Measurements from ENCODE around the gene SSX4. TPM values are rescaled to one million over a fixed set of nuclear protein-coding genes. Genes with fewer than 3 reads are reported as not detected.

SSX4 gene, protein sequence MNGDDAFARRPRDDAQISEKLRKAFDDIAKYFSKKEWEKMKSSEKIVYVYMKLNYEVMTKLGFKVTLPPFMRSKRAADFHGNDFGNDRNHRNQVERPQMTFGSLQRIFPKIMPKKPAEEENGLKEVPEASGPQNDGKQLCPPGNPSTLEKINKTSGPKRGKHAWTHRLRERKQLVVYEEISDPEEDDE
- not detected in 2 replicates for total RNA-seq

DNA sequence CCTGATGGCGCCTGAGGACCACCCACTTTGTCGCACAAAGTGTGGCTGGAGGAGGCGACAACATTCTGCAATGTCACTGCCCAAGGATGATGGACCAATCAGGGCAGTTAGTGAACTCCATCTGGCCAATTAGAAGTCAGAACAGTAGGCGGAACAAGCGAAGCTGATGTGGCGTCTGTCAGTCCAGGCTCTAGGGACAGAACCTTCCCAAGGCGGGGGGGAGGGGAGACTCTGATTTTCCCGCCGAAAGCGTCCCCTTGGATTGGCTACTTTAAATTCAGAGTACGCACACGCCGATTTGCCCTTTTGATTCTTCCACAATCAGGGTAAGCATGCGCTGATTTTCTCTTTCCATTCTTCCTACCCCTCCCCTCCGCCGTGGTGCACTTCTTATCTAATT, at the start of gene SSX4:
Gene SSX4, plus strand, starts transcription at position 301 of the 400 bp plus-strand sequence. CDS start 515 bp downstream, outside the sequence.

DNA sequence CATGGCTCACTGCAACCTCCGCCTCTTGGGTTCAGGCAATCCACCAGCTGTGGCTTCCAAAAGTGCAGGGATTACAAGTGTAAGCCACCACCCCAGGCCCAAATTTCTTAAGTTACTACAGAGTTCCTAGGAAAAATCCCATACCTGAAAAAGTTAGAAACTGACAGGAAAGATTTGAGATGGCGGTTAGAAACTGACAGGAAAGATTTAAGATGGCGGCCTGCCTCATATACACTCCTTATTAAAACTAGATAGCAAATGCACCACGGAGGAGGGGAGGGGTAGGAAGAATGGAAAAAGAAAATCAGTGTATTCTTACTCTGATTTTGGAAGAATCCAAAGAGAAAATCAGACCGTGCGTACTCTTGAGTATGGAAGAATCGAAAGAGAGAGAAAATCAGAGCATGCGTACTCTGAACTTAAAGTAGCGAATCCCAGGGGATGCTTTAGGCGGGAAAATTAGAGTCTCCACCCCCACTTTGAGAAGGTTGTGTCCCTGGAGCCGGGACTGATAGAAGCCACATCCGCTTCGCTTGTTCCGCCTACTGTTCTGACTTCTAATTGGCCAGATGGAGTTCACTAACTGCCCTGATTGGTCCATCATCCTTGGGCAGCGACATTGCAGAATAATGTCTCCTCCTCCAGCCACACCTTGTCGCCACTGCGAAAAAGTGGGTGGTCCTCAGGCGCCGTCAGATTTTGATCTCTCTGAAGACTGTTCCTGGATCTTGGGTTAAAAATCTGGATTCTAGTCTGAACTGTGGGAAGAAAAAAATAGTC, 26.8 kb upstream of the SSX4 start, which contains the start of gene SSX3:
Gene SSX3, minus strand, starts transcription at position 389 of the 780 bp plus-strand sequence. CDS start 1,454 bp downstream, outside the sequence.

DNA sequence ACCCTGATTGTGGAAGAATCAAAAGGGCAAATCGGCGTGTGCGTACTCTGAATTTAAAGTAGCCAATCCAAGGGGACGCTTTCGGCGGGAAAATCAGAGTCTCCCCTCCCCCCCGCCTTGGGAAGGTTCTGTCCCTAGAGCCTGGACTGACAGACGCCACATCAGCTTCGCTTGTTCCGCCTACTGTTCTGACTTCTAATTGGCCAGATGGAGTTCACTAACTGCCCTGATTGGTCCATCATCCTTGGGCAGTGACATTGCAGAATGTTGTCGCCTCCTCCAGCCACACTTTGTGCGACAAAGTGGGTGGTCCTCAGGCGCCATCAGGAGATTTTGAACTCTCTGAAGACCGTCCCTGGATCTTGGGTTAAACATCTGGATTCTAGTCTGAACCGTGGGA, 28.5 kb downstream of the SSX4 start, which contains the start of gene SSX4B:
Gene SSX4B, minus strand, starts transcription at position 101 of the 400 bp plus-strand sequence. CDS start 588 bp downstream, outside the sequence.

Small RNA genes lying within 50 kb of the gene (small RNA-seq; reads per million reads assigned to genes)
- gene AL606490.4 (ENCODE audit: low replicate concordance): not detected
- gene AL606490.7 (ENCODE audit: low replicate concordance): not detected
- gene AL606490.9 (ENCODE audit: low replicate concordance): not detected

Other genes starting within 250 kb of the SSX4 start
- gene SSX5, start 186.7 kb upstream of the SSX4 start, total RNA-seq: not detected in 2 replicates
- not detected in 2 replicates for gene SSX1, start 128.1 kb upstream of the SSX4 start, total RNA-seq
- gene SSX3, start 26.8 kb upstream of the SSX4 start, total RNA-seq: not detected in 2 replicates
- not detected in 2 replicates for gene SSX4B, start 28.4 kb downstream of the SSX4 start, total RNA-seq
- gene SLC38A5, start 86.7 kb downstream of the SSX4 start, total RNA-seq: 2.2 and 18.9 TPM in 2 replicates
- 77.7 and 117 TPM in 2 replicates for gene FTSJ1, start 92.7 kb downstream of the SSX4 start, total RNA-seq
- 15.5 and 15.9 TPM in 2 replicates for gene PORCN, start 125.5 kb downstream of the SSX4 start, total RNA-seq
- 119 and 127 TPM in 2 replicates for gene EBP, start 138.3 kb downstream of the SSX4 start, total RNA-seq
- 11.8 and 12.6 TPM in 2 replicates for gene TBC1D25, start 156.2 kb downstream of the SSX4 start, total RNA-seq
- gene RBM3, start 190.9 kb downstream of the SSX4 start, total RNA-seq: 367 and 438 TPM in 2 replicates
- 88.8 and 132 TPM in 2 replicates for gene WDR13, start 214.0 kb downstream of the SSX4 start, total RNA-seq

Data from placental pericyte (primary cell).